LoVo (cell line): ENCODE results near the gene DBF4B.
A peak's percentile ranks its signal among the peaks of the same experiment; 100 is the strongest.
"Not testable (repeated sequence)": the region's sequence is repeated elsewhere in the genome, so short reads cannot be mapped to it uniquely, and the experiment has no call there.

ENCODE experiments used
- DNase-seq: peaks from one replicate; pipeline ENCODE4 v3.0.0-alpha.2; 2016; ENCODE audit warnings: low spot score

DBF4B gene

GRCh38 chr17:44708401-44709263 is at the start of gene DBF4B:
TSS of gene DBF4B (plus strand) at chr17:44708665. CDS start at chr17:44708821, 156 bp downstream.
- peak; percentile 88 for DNase-seq

- no peak for DNase-seq
Measured at GRCh38 chr17:44661835-44662234, 46.6 kb upstream of the DBF4B start.

- no peak for DNase-seq
Measured at GRCh38 chr17:44663095-44663494, 45.4 kb upstream of the DBF4B start.

- DNase-seq, result no peak
Measured at GRCh38 chr17:44664867-44665266, 43.6 kb upstream of the DBF4B start.

DNA sequence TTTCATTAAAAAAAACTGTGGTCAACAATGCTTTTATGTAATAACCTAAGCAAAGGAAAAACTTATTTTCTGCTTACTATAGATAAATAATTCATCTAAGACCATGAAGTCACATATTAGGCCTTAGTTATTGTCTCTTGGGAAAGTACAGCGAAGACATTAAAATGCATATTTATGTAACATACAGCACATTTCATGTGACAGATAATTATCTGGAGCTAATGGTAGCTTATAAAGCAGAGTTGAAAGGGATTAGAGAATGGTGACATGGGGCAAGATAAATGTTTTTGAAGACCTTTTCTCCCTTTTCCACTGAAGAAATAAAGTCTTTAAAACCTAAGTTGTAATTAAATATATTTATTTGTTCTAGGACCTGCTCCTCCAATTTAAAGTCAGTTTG is 42.5 kb upstream of the DBF4B start:
- no peak for DNase-seq

DNA sequence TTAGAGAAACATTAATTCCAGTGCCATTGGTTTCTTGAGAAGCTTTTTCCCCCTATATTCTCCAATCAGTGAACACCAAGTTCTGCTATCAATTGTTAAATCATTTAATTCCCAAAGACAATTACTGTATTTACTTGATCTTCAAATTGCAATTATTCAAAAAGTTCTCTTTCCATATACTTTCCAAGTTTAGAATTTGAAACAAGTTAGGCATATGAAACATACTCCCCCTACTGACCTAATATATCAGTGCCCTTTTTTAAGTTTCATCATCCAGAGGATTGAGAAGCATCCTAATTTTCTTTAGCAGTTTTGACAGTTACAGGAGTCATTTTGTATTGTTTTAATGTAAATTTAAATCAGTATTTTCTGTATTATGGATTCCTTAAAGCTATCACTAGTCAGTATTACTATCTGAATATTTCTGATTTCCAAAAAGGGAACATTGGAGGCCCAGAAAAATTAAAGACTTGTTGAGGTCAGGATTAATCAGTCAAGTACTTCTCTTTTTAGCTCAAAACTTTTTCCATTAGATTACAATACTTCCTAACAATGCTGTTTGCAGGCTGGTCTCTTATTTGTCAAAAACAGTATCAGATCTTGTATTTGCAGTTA is 35.9 kb upstream of the DBF4B start:
- DNase-seq, result no peak

- DNase-seq, result no peak
Measured at GRCh38 chr17:44673893-44674292, 34.6 kb upstream of the DBF4B start.

GRCh38 chr17:44677136-44677535 is 31.3 kb upstream of the DBF4B start:
- DNase-seq, result no peak

DNA sequence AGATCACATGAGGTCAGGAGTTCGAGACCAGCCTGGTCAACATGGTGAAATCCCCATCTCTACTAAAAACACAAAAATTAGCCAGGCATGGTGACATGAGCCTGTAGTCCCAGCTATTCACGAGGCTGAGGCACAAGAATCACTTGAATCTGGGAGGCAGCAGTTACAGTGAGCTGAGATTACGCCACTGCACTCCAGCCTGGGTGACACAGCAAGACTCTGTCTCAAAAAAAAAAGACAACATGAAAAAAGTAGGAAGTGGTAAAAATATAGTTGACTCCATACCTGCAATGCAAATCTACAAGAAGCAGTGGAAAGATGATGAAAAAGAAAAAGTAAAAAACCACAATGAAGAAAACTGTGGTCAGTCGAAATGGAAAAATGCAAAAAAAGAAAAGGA is 25.2 kb upstream of the DBF4B start:
- not testable (repeated sequence) for DNase-seq

DNA sequence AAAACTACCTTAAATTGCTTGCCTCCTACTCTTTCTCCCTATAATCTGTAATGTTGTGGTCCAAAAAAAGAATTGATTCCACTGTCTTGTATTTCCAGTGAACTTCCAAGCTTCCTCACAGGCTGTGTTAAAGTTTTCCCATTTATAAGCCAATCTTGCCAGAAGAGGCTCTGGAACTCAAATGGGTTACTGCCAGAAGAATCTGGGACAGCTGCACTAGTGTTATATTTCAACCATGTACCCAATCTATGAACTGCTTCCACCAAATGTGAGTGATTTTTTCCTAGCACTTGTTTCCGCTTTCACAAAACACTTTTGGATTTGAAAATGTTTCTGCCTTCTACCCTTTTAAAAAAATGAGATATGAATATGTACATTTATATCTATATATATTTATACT is 20.7 kb upstream of the DBF4B start:
- no peak for DNase-seq

DNA sequence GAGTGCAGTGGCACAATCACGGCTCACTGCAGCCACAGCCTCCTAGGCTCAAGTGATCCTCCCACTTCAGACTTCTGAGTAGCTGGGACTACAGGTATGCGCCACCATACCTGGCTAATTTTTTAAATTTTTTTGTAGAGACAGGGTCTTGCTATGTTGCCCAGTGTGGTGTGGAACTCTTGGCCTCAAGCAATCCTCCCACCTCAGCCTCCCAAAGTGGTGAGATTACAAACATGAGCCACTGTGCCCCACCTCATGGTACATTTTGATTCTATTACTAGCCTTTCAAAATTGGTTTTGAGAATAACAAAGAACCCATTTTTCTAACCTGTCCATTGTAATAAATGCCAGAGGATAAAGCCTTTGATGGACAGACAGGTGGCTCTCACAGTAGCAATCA is 20.3 kb upstream of the DBF4B start:
- DNase-seq, result no peak

DNA sequence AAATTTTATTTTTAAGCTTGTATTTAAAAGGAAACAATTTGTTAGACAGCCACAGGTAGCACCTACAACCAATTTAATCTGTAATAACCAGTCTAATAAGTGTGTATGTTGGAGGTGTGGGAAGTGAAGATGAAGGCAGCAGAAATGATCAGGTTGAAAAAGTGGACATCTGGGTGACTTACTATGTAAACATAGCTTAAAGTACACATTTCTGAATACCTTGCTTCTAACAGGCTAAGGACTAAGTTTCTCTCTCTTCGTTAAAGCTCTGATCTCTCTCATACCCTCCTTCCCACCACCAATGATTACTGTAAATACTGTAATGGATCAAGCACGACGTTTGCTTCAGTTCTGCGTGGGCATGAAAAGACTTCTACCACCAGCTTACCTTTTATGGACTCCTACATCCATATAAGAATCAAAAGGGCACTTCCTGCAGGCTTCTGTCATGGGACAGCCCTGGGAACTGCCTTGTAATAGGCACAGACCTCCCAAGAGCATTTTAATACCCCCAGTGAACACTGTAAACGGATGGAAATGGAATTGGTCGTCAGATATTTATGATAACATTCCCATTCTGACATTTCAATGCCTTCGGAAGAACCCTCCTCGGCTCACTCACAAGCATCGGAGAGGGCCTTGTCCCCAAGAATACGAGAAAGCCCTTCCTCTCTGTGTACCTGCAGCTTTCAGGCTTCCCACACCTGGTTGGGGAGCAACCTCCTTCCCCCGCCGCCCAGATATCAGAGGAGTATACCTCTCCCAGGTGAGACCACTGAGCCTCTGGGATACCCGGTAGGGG is 19.6 kb upstream of the DBF4B start:
- DNase-seq, result no peak

- DNase-seq, result peak; percentile 94
Measured at GRCh38 chr17:44689477-44690217, 18.8 kb upstream of the DBF4B start, which contains the start of gene CCDC43. TSS of gene CCDC43 (minus strand) at chr17:44689776. CDS start at chr17:44689753, 23 bp downstream.

- DNase-seq, result peak; percentile 40
Measured at GRCh38 chr17:44690746-44691306, 17.6 kb upstream of the DBF4B start.

DNA sequence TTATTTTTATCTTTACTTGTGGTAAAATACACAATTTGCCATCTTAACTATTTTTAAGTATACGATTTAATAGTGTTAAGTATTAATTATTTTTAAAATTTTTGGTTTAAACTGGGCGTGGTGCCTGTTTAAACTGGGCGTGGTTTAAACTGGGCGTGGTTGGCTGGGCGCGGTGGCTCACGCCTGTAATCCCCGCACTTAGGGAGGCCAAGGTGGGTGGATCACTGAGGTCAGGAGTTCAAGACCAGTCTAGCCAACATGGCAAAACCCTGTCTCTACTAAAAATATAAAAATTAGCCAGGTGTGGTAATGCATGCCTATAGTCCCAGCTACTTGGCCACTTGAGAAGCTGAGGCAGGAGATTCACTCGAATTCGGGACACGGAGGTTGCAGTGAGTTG is 14.9 kb upstream of the DBF4B start:
- no peak for DNase-seq

DNA sequence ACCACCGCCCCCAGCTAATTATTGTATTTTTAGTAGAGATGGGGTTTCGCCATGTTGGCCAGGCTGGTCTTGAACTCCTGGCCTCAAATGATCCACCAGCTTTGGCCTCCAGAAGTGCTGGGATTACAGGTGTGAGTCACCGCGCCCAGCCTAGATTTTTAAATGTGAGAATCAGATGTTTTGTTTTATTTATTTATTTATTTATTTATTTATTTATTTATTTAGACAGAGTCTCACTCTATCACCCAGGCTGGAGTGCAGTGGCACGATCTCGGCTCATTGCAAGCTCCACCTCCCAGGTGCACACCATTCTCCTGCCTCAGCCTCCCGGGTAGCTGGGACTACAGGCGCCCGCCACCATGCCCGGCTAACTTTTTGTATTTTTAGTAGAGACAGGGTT is 8.2 kb upstream of the DBF4B start:
- DNase-seq, result not testable (repeated sequence)

DNA sequence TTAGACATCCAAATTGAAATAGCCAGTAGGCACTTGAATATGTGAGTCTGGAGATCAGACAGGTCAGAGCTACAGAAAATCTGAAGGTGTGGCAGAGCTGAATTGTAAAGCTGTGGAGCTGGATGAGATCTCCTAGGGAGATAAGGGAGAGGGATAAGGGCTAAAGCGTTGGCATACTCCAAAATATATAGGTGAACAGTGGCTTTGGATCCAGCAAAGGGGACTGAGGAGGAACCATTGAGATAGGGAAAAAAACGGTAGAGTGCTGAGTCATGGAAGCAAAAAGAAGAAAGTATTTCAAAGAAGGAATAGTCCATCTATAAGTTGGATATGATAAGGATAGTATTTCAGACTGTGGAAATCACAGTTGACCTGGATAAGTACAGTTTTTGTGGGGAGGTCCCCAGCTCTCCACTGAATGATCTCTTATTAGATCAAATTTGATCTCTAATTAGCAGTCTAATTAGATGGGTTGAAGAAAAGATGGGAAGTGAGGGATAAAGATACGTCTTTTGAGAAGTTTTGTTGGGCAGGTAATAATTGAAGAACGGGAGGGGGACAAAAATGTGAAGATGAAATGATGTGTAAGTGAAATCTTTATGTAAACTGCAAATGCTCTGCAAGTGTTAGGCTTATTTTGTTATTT is 587 bp upstream of the DBF4B start:
- DNase-seq, result no peak

GRCh38 chr17:44719444-44719843 is 11.0 kb downstream of the DBF4B start:
- no peak for DNase-seq

- DNase-seq, result no peak
Measured at GRCh38 chr17:44722254-44722653, 13.8 kb downstream of the DBF4B start.

- not testable (repeated sequence) for DNase-seq
Measured at GRCh38 chr17:44726121-44726520, 17.7 kb downstream of the DBF4B start.

DNA sequence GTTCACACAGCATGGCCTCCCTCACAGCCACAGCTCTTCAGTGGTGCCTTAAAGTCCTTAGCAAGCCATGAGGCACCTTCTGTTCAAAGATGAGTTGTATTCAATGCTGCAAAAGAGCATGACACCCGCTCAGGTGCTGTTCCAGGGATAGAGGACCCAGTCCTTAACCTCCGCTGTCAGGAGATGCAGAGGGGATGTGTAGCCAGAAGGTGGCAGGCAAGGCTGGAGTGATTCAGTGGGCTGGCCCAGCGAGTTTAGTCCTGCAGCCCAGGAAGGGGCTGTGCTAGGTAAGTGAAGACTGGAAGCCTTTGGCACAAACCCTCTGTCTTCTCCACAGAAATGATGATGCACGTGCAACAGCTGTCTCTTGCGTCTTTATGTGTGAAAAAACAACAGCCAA is 25.3 kb downstream of the DBF4B start:
- DNase-seq, result no peak
